HK-2 (cell line): ENCODE data around the gene BRINP2.
"Not testable (repeated sequence)": the region's sequence is repeated elsewhere in the genome, so short reads cannot be mapped to it uniquely, and the experiment has no call there.

ENCODE experiments used
- DNase-seq: peaks from one replicate; pipeline ENCODE4 v3.0.0-alpha.2; 2018; ENCODE audit not compliant: unreplicated experiment

BRINP2 gene

DNA sequence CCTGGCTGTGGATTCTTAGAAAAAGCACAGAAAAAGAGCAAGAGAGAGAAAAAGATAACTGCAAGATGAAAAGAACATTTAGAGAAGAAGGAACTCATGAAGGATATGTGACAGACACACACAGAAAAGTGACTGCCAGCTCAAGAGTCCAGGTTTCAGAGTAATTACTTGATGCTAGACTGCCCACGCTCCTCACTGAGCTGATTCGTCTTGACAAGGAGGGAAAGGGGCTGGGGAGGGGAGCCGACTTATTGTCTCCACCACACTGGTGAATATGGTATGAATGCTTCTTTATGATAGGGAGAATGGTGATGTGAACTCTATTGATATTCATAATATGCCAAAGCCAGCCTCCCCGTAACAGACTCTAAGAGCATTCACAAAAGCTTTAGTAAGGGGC lies 140.4 kb downstream of the BRINP2 start:
- no peak for DNase-seq

DNA sequence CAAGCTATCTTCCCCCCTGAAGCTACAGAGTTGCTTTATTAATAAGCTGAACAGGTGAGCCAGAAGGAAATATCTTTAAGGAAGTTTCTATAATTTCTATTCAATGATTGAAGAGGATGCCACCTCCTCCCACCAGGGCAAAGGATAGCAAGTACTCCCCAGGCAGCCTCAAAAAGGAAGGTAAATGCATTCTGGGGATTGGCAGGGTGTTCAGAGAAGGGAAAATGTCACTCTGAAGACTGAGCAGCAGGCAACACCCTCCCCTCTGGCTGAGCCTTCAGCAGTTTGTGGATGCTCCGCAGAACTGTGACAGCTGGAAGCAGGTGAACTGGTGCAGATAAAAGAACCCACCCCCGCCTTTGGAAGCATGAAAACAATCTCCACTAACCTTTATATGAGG lies 140.8 kb downstream of the BRINP2 start:
- DNase-seq: no peak

DNA sequence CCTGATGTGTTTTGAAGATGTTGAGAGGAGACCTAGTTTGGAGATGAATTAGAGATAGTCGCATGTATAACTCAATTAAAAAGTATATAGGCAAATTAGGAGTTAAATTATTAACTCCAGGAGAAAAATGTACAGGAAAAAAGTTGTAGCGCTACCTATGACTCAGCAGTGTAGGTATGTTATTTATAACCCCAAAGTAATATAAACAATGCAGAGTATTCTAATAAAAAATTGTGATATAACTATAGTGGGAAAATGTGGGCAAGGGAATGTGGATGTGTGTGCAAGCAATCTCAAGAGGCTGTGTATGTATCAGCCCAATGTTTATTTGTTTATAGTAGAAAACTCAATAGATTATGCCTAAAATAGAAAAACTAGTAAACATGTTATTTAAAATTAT lies 144.5 kb downstream of the BRINP2 start:
- DNase-seq: no peak

DNA sequence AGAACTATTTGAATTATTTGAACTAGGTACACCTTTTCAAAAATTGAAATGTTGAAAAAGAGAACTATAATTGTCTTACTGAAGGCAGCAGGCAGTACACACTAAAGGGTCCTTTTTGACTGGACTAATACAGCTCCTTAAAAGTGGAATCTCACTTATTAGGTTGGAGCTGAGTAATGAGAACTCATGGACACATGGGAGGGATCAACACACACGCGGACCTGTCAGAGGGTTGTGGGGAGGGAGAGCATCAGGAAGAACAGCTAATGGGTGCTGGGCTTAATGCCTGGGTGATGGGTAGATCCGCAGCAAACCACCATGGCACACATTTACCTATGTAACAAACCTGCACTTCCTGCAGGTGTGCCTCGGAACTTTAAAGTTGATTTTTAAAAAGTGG lies 145.0 kb downstream of the BRINP2 start:
- DNase-seq: no peak

DNA sequence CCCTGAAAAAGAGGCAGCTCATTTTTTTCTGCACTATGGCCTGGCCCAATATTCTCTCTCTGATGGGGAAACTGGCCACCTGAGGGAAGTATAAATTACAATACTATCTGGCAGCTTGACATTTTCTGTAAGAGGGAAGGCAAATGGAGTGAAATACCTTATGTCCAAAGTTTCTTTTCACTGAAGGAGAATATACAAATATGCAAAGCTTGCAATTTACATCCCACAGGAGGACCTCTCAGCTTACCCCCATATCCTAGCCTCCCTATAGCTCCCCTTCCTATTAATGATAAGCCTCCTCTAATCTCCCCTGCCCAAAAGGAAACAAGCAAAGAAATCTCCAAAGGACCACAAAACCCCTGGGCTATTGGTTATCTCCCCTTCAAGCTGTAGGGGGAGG lies 150.7 kb downstream of the BRINP2 start:
- DNase-seq: not testable (repeated sequence)

DNA sequence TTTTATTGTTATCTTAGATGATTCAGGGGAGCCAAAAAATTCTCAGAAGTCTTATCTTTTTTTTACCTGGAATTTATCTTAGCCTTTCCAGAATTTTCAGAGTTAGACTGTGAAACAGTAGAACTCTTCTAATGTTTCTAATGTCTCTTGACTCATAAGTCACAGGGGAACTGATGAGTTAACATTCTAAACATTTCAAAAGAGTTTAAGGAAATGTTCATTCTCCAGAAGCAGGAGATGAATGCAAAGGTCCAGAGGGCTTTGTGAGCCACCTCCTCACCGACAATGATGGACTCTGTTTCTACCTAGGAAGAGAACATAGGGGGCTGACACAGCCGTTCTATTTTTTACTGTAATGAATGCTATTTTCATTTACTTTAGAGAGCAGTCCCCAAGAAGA lies 157.5 kb downstream of the BRINP2 start:
- DNase-seq: no peak

DNA sequence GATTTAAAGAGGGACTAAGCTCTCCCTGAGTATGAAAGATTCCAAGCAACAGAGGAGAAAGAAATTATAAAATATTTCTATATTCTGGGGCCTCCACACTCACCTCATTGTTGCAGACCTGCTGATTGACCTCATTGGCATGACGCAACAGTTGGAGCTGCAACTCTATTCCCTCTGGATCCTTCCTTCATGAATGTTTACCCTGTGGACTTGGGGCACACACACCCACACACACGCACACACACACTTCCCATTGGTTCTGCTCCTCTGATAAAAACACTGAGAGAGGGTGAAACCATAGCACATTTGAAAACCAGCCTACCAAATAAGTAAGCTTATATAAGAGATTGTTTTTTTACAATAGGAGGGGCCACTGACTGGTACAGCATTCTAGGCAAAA lies 159.1 kb downstream of the BRINP2 start:
- no peak for DNase-seq
